ENCODE data around the gene P2RX6. TPM values are rescaled to one million over a fixed set of nuclear protein-coding genes. Genes with fewer than 3 reads are reported as not detected.
A peak's percentile ranks its signal among the peaks of the same experiment; 100 is the strongest.
"Not testable (repeated sequence)": the region's sequence is repeated elsewhere in the genome, so short reads cannot be mapped to it uniquely, and the experiment has no call there.

The P2RX6 gene
- 5.2 and 6.9 TPM in 2 replicates for total RNA-seq (2014; rRNA removed; shearing (Covaris generic))
- 70.8 and 77.5 TPM in 2 replicates for polyA plus RNA-seq (2014; cell fraction: nucleus; rRNA removed)

- DNase-seq (ENCODE audit: extremely low read depth, low read depth) = peak; percentile 56
These were observed at the start of gene P2RX6 for GRCh38 chr22:21014726-21015465. P2RX6 (plus strand) TSS chr22:21015165; CDS start chr22:21015175, 10 bp downstream.

- DNase-seq (ENCODE audit: extremely low read depth, low read depth) = no peak
These were observed 48.8 kb upstream of the P2RX6 start for GRCh38 chr22:20965888-20966855.

GRCh38 chr22:20966883-20967696, 47.9 kb upstream of the P2RX6 start, which contains the start of gene AIFM3:
AIFM3 (plus strand) TSS chr22:20967255; CDS start chr22:20967945, 690 bp downstream.
- DNase-seq (ENCODE audit: extremely low read depth, low read depth) = no peak

- no peak for DNase-seq (ENCODE audit: extremely low read depth, low read depth)
These were observed 47.2 kb upstream of the P2RX6 start for GRCh38 chr22:20967697-20968211.

- DNase-seq (ENCODE audit: extremely low read depth, low read depth) = no peak
These were observed 46.5 kb upstream of the P2RX6 start for GRCh38 chr22:20968281-20968977.

GRCh38 chr22:20970939-20971657, 43.9 kb upstream of the P2RX6 start:
- DNase-seq (ENCODE audit: extremely low read depth, low read depth) = no peak

GRCh38 chr22:20972014-20972694, 42.8 kb upstream of the P2RX6 start:
- not testable (repeated sequence) for DNase-seq (ENCODE audit: extremely low read depth, low read depth)

- DNase-seq (ENCODE audit: extremely low read depth, low read depth) = no peak
These were observed 41.9 kb upstream of the P2RX6 start for GRCh38 chr22:20972933-20973577.

GRCh38 chr22:20973634-20974286, 41.2 kb upstream of the P2RX6 start:
- no peak for DNase-seq (ENCODE audit: extremely low read depth, low read depth)

- no peak for DNase-seq (ENCODE audit: extremely low read depth, low read depth)
These were observed 40.5 kb upstream of the P2RX6 start for GRCh38 chr22:20974336-20974955.

GRCh38 chr22:20975541-20976290, 39.2 kb upstream of the P2RX6 start:
- no peak for DNase-seq (ENCODE audit: extremely low read depth, low read depth)

GRCh38 chr22:20976291-20976877, 38.6 kb upstream of the P2RX6 start:
- DNase-seq (ENCODE audit: extremely low read depth, low read depth) = no peak

- no peak for DNase-seq (ENCODE audit: extremely low read depth, low read depth)
These were observed 37.9 kb upstream of the P2RX6 start for GRCh38 chr22:20977019-20977418.

- DNase-seq (ENCODE audit: extremely low read depth, low read depth) = no peak
These were observed 37.3 kb upstream of the P2RX6 start for GRCh38 chr22:20977516-20978170.

GRCh38 chr22:20978419-20978818, 36.5 kb upstream of the P2RX6 start:
- DNase-seq (ENCODE audit: extremely low read depth, low read depth) = no peak

All from NCI-H460 (cell line).